NB4 (cell line): ENCODE data around the gene DCLK1.

Experiments
- DNase-seq: peaks from one replicate; pipeline ENCODE4 v3.0.0; 2010; ENCODE audit warnings: low read depth
- H3K4me3 ChIP-seq: one replicate; pipeline ENCODE4 v1.5.1; 2011; ENCODE audit warnings: mild to moderate bottlenecking, low read depth, low read length, moderate library complexity
- CTCF ChIP-seq: IDR thresholded peaks from one replicate; pipeline ENCODE4 v1.5.1; 2012; ENCODE audit warnings: low read depth, low read length
- MAX ChIP-seq: IDR thresholded peaks from 2 replicates; pipeline ENCODE4 v1.6.1; 2011; ENCODE audit warnings: low read depth, low read length
- MYC ChIP-seq: IDR thresholded peaks from 2 replicates; pipeline ENCODE4 v1.6.1; 2011; ENCODE audit warnings: low read depth, low read length
- POLR2A ChIP-seq: IDR thresholded peaks from 2 replicates; pipeline ENCODE4 v1.6.1; 2011; ENCODE audit warnings: mild to moderate bottlenecking; ENCODE audit not compliant: insufficient read length; ENCODE audit errors: extremely low read depth

Gene DCLK1

GRCh38 chr13:35765366-35765765 is 365.8 kb downstream of the DCLK1 start:
- H3K4me3 ChIP-seq = no peak overlapping the region
- no peak for DNase-seq

GRCh38 chr13:35764326-35765015 is 366.7 kb downstream of the DCLK1 start:
- DNase-seq = no peak
- TF ChIP-seq POLR2A (no peak), CTCF (no peak), MYC (no peak), MAX (no peak)
- H3K4me3 ChIP-seq = no peak overlapping the region

More at GRCh38 chr13:35765366-35765765, 365.8 kb downstream of the DCLK1 start:
- no peak for TF ChIP-seq CTCF
- no peak for TF ChIP-seq MYC
- no peak for TF ChIP-seq MAX
- TF ChIP-seq POLR2A = no peak

- DNase-seq = no peak
- TF ChIP-seq CTCF (no peak), MYC (no peak), MAX (no peak), POLR2A (no peak)
- H3K4me3 ChIP-seq = no peak overlapping the region
Observed at GRCh38 chr13:35763782-35764123, 367.4 kb downstream of the DCLK1 start.

GRCh38 chr13:35763060-35763781 is 368.0 kb downstream of the DCLK1 start:
- H3K4me3 ChIP-seq = no peak overlapping the region
- no peak for TF ChIP-seq CTCF
- no peak for TF ChIP-seq MAX
- TF ChIP-seq POLR2A = no peak
- TF ChIP-seq MYC = no peak

GRCh38 chr13:35761440-35762252 is 369.5 kb downstream of the DCLK1 start:
- DNase-seq = no peak
- no peak for TF ChIP-seq MYC
- TF ChIP-seq CTCF = no peak
- TF ChIP-seq POLR2A = no peak
- no peak for TF ChIP-seq MAX
- H3K4me3 ChIP-seq = no peak overlapping the region

More at GRCh38 chr13:35763060-35763781, 368.0 kb downstream of the DCLK1 start:
- DNase-seq = no peak
